ENCODE results near the gene GNG3. TPM values are rescaled to one million over a fixed set of nuclear protein-coding genes. Genes with fewer than 3 reads are reported as not detected.

The GNG3 gene
- not detected in 5 replicates for total RNA-seq (2022; extraction: Qiagen RNA extraction; ENCODE audit: low read depth)

GRCh38 chr11:62707277-62707861 is at the start of gene GNG3, which contains the start of gene BSCL2:
Gene GNG3, plus strand, starts transcription at chr11:62707676. Its CDS starts 620 bp downstream, at chr11:62708296.
Gene BSCL2, minus strand, starts transcription at chr11:62707424. Its CDS starts 229 bp downstream, at chr11:62707195.

GRCh38 chr11:62665075-62665598 is 42.3 kb upstream of the GNG3 start, which contains the start of the genes C11orf98 and CSKMT:
Gene C11orf98, minus strand, starts transcription at chr11:62665210. Its CDS starts 41 bp downstream, at chr11:62665169.
Gene CSKMT, plus strand, starts transcription at chr11:62665312. Its CDS starts 568 bp downstream, at chr11:62665880.

GRCh38 chr11:62671608-62672389 is 35.7 kb upstream of the GNG3 start, which contains the start of the genes LBHD1 and UQCC3:
Gene LBHD1, minus strand, starts transcription at chr11:62672267. Its CDS starts 2,236 bp downstream, at chr11:62670031.
Gene UQCC3, plus strand, starts transcription at chr11:62671673. Its CDS starts 73 bp downstream, at chr11:62671746.

GRCh38 chr11:62678770-62679696 is 28.4 kb upstream of the GNG3 start, which contains the start of gene UBXN1:
Gene UBXN1, minus strand, starts transcription at chr11:62679073. Its CDS starts 150 bp downstream, at chr11:62678923.

GRCh38 chr11:62689421-62690183 is 17.9 kb upstream of the GNG3 start, which contains the start of gene LRRN4CL:
Gene LRRN4CL, minus strand, starts transcription at chr11:62689530. Its CDS starts 1,022 bp downstream, at chr11:62688508.

GRCh38 chr11:62727165-62727871 is 19.8 kb downstream of the GNG3 start, which contains the start of gene HNRNPUL2:
Gene HNRNPUL2, minus strand, starts transcription at chr11:62727457. Its CDS starts 301 bp downstream, at chr11:62727156.

GRCh38 chr11:62728171-62728988 is 20.9 kb downstream of the GNG3 start, which contains the start of gene TTC9C:
Gene TTC9C, plus strand, starts transcription at chr11:62728486. Its CDS starts 363 bp downstream, at chr11:62728849.

GRCh38 chr11:62753736-62754603 is 46.5 kb downstream of the GNG3 start, which contains the start of gene ZBTB3:
Gene ZBTB3, minus strand, starts transcription at chr11:62754160. Its CDS starts 496 bp downstream, at chr11:62753664.

Other genes with a start within 250 kb of the GNG3 start
- gene AHNAK, start 160.9 kb upstream of the GNG3 start, total RNA-seq (2022; extraction: Qiagen RNA extraction; ENCODE audit: low read depth): 167 to 211 TPM (median 191 TPM) in 5 replicates
- gene EEF1G, start 133.8 kb upstream of the GNG3 start, total RNA-seq (2022; extraction: Qiagen RNA extraction; ENCODE audit: low read depth): 1,927 to 2,090 TPM (median 2,005 TPM) in 5 replicates
- 11.7 to 16.4 TPM (median 14.8 TPM) in 5 replicates for gene TUT1, start 116.2 kb upstream of the GNG3 start, total RNA-seq (2022; extraction: Qiagen RNA extraction; ENCODE audit: low read depth)
- gene MTA2, start 105.8 kb upstream of the GNG3 start, total RNA-seq (2022; extraction: Qiagen RNA extraction; ENCODE audit: low read depth): 87.0 to 95.9 TPM (median 89.9 TPM) in 5 replicates
- gene EML3, start 94.9 kb upstream of the GNG3 start, total RNA-seq (2022; extraction: Qiagen RNA extraction; ENCODE audit: low read depth): 17.4 to 24.3 TPM (median 23.3 TPM) in 5 replicates
- 4.0 to 5.3 TPM (median 4.4 TPM) in 5 replicates for gene ROM1, start 94.4 kb upstream of the GNG3 start, total RNA-seq (2022; extraction: Qiagen RNA extraction; ENCODE audit: low read depth)
- 46.5 to 57.3 TPM (median 51.6 TPM) in 5 replicates for gene B3GAT3, start 85.7 kb upstream of the GNG3 start, total RNA-seq (2022; extraction: Qiagen RNA extraction; ENCODE audit: low read depth)
- 260 to 286 TPM (median 272 TPM) in 5 replicates for gene GANAB, start 61.1 kb upstream of the GNG3 start, total RNA-seq (2022; extraction: Qiagen RNA extraction; ENCODE audit: low read depth)
- gene INTS5, start 54.4 kb upstream of the GNG3 start, total RNA-seq (2022; extraction: Qiagen RNA extraction; ENCODE audit: low read depth): 18.1 to 23.5 TPM (median 21.1 TPM) in 5 replicates
- gene C11orf98, start 42.5 kb upstream of the GNG3 start, total RNA-seq (2022; extraction: Qiagen RNA extraction; ENCODE audit: low read depth): 134 to 147 TPM (median 144 TPM) in 5 replicates
- gene CSKMT, start 42.4 kb upstream of the GNG3 start, total RNA-seq (2022; extraction: Qiagen RNA extraction; ENCODE audit: low read depth): 12.2 to 16.7 TPM (median 15.5 TPM) in 5 replicates
- 25.7 to 36.5 TPM (median 31.8 TPM) in 5 replicates for gene UQCC3, start 36.0 kb upstream of the GNG3 start, total RNA-seq (2022; extraction: Qiagen RNA extraction; ENCODE audit: low read depth)
- gene LBHD1, start 35.4 kb upstream of the GNG3 start, total RNA-seq (2022; extraction: Qiagen RNA extraction; ENCODE audit: low read depth): 4.4 to 6.6 TPM (median 5.4 TPM) in 5 replicates
- gene UBXN1, start 28.6 kb upstream of the GNG3 start, total RNA-seq (2022; extraction: Qiagen RNA extraction; ENCODE audit: low read depth): 103 to 124 TPM (median 116 TPM) in 5 replicates
- 0.03 to 0.15 TPM (median 0.12 TPM) in 3 of 5 replicates, not detected in the others for gene LRRN4CL, start 18.1 kb upstream of the GNG3 start, total RNA-seq (2022; extraction: Qiagen RNA extraction; ENCODE audit: low read depth)
- gene BSCL2, start 252 bp upstream of the GNG3 start, total RNA-seq (2022; extraction: Qiagen RNA extraction; ENCODE audit: low read depth): 59.2 to 86.7 TPM (median 72.8 TPM) in 5 replicates
- gene HNRNPUL2, start 19.8 kb downstream of the GNG3 start, total RNA-seq (2022; extraction: Qiagen RNA extraction; ENCODE audit: low read depth): 38.4 to 45.9 TPM (median 43.9 TPM) in 5 replicates
- 25.6 to 36.9 TPM (median 35.6 TPM) in 5 replicates for gene TTC9C, start 20.8 kb downstream of the GNG3 start, total RNA-seq (2022; extraction: Qiagen RNA extraction; ENCODE audit: low read depth)
- gene ZBTB3, start 46.5 kb downstream of the GNG3 start, total RNA-seq (2022; extraction: Qiagen RNA extraction; ENCODE audit: low read depth): 2.1 to 2.5 TPM (median 2.1 TPM) in 5 replicates
- 167 to 186 TPM (median 179 TPM) in 5 replicates for gene POLR2G, start 53.9 kb downstream of the GNG3 start, total RNA-seq (2022; extraction: Qiagen RNA extraction; ENCODE audit: low read depth)
- 14.1 to 17.7 TPM (median 15.2 TPM) in 5 replicates for gene TAF6L, start 63.7 kb downstream of the GNG3 start, total RNA-seq (2022; extraction: Qiagen RNA extraction; ENCODE audit: low read depth)
- 66.9 to 93.0 TPM (median 81.2 TPM) in 5 replicates for gene TMEM179B, start 79.7 kb downstream of the GNG3 start, total RNA-seq (2022; extraction: Qiagen RNA extraction; ENCODE audit: low read depth)
- gene TMEM223, start 84.3 kb downstream of the GNG3 start, total RNA-seq (2022; extraction: Qiagen RNA extraction; ENCODE audit: low read depth): 19.0 to 29.4 TPM (median 27.1 TPM) in 5 replicates
- gene NXF1, start 97.8 kb downstream of the GNG3 start, total RNA-seq (2022; extraction: Qiagen RNA extraction; ENCODE audit: low read depth): 44.6 to 59.3 TPM (median 53.9 TPM) in 5 replicates
- gene STX5, start 124.4 kb downstream of the GNG3 start, total RNA-seq (2022; extraction: Qiagen RNA extraction; ENCODE audit: low read depth): 20.5 to 28.2 TPM (median 26.0 TPM) in 5 replicates
- not detected in 5 replicates for gene TEX54, start 125.2 kb downstream of the GNG3 start, total RNA-seq (2022; extraction: Qiagen RNA extraction; ENCODE audit: low read depth)
- 80.1 to 88.6 TPM (median 84.8 TPM) in 5 replicates for gene WDR74, start 131.9 kb downstream of the GNG3 start, total RNA-seq (2022; extraction: Qiagen RNA extraction; ENCODE audit: low read depth)
- gene SLC3A2, start 173.2 kb downstream of the GNG3 start, total RNA-seq (2022; extraction: Qiagen RNA extraction; ENCODE audit: low read depth): 929 to 1,086 TPM (median 982 TPM) in 5 replicates
- 0.03 to 0.11 TPM (median 0.04 TPM) in 3 of 5 replicates, not detected in the others for gene CHRM1, start 213.7 kb downstream of the GNG3 start, total RNA-seq (2022; extraction: Qiagen RNA extraction; ENCODE audit: low read depth)

Data from A549 treated with DMSO at 1 μM for 4 hours (cell line).